HL-60 (cell line): ENCODE measurements around the gene PIM3.

Experiments
- DNase-seq, 2 experiments: peaks; one replicate each; pipeline ENCODE4 v3.0.0-alpha.2; 2010 to 2020; ENCODE audit warnings: low read depth in 1 of 2, low spot score in 1 of 2
- H3K27ac ChIP-seq: fragments of 250-450 bp; sonication (Bioruptor Pico); replicated peaks from 2 replicates; pipeline ENCODE4 v1.5.1; 2020; ENCODE audit warnings: mild to moderate bottlenecking, moderate library complexity
- H3K27me3 ChIP-seq: fragments of 250-450 bp; sonication (Bioruptor Pico); 2 replicates; pipeline ENCODE4 v1.5.1; 2021; ENCODE audit warnings: mild to moderate bottlenecking, moderate library complexity; ENCODE audit not compliant: insufficient read depth, poor library complexity, severe bottlenecking
- H3K4me3 ChIP-seq: replicated peaks from 2 replicates; pipeline ENCODE4 v1.5.1; 2011; ENCODE audit warnings: mild to moderate bottlenecking, control low read depth, low read length; ENCODE audit not compliant: insufficient read depth
- CTCF ChIP-seq: IDR thresholded peaks from one replicate; pipeline ENCODE4 v1.5.1; 2011; ENCODE audit warnings: low read length, control low read depth, inconsistent platforms; ENCODE audit not compliant: insufficient read depth
- GABPA ChIP-seq: IDR thresholded peaks from 2 replicates; pipeline ENCODE4 v1.6.1; 2012; ENCODE audit warnings: low read depth
- POLR2AphosphoS5 ChIP-seq: IDR thresholded peaks from 2 replicates; pipeline ENCODE4 v1.6.1; 2012; ENCODE audit warnings: low read depth
- SPI1 ChIP-seq: IDR thresholded peaks from 2 replicates; pipeline ENCODE4 v1.6.1; 2012; ENCODE audit warnings: low read depth, mild to moderate bottlenecking, borderline replicate concordance
- TF ChIP-seq, protein P1 (sequence below): IDR thresholded peaks from 2 replicates; pipeline ENCODE4 v1.6.1; 2012; ENCODE audit warnings: low read depth; ENCODE audit not compliant: insufficient replicate concordance

Gene PIM3

DNA sequence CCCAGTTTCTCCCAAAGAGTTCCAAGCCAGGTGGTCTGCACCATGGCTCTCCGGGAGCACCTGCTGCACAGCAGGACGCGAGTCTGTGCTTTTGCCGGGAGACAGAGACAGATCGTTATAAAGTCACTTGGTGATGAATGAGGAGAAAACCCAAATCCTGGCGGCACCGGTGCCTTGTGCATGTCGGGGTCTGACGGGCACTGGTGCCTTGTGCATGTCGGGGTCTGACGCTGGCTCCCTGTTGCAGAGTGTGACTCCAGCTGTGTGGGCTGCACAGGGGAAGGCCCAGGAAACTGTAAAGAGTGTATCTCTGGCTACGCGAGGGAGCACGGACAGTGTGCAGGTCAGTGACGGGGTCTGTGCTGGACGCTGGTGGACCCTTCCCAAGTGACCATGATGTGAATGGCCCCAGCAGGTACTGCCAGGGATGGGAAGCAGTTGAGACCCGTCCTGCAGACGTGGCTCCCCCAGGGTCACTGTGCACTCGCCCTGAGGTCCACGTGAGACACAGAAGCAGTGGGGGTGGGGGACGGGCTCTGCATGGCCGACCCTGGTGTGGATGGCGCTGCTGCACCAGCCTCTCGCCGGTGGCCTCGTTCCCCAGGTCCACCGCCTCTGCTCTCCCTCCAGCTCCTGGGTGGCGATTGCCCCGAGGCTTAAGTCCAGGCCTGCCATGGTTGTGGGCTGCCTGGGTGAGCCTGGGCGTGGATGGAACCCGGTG is 36.3 kb upstream of the PIM3 start:
- Histone ChIP-seq H3K4me3 (no peak overlapping the region), H3K27ac (peak overlapping the region; percentile 74), H3K27me3 (no peaks in the 10 kb centered on the region)
- DNase-seq: no peak
- TF ChIP-seq CTCF (no peak), POLR2AphosphoS5 (no peak), GABPA (no peak), SPI1 (no peak)
- TF ChIP-seq, protein P1, sequence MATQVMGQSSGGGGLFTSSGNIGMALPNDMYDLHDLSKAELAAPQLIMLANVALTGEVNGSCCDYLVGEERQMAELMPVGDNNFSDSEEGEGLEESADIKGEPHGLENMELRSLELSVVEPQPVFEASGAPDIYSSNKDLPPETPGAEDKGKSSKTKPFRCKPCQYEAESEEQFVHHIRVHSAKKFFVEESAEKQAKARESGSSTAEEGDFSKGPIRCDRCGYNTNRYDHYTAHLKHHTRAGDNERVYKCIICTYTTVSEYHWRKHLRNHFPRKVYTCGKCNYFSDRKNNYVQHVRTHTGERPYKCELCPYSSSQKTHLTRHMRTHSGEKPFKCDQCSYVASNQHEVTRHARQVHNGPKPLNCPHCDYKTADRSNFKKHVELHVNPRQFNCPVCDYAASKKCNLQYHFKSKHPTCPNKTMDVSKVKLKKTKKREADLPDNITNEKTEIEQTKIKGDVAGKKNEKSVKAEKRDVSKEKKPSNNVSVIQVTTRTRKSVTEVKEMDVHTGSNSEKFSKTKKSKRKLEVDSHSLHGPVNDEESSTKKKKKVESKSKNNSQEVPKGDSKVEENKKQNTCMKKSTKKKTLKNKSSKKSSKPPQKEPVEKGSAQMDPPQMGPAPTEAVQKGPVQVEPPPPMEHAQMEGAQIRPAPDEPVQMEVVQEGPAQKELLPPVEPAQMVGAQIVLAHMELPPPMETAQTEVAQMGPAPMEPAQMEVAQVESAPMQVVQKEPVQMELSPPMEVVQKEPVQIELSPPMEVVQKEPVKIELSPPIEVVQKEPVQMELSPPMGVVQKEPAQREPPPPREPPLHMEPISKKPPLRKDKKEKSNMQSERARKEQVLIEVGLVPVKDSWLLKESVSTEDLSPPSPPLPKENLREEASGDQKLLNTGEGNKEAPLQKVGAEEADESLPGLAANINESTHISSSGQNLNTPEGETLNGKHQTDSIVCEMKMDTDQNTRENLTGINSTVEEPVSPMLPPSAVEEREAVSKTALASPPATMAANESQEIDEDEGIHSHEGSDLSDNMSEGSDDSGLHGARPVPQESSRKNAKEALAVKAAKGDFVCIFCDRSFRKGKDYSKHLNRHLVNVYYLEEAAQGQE: no peak

DNA sequence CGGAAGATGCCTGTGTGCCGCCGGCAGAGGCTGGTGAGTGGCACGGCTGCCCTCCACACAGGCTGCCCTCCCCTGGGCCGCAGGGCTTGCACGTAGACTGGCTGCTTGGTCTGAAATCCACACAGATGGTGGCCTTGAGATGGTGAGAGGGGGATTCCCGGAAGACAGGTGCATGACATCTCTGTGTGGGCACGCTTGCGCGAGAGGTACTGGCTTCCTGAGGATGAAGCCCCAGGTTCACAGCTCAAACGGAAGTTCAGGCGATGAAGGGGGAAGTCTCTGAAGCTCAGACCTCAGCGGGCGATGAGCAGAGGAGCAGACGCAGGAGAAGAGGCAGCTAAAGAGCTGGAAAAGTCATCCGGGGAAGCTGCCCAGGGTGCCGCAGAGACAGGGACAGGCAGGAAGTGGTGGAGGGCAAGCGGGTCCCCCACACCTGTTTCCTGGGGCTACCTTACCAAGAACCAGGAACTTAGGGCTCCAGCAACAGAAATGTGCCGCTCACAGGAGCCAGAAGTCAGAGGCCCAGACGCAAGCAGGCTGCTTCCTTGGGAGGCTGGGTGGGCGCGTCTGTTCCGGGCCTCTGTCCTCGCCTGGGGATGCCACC is 34.9 kb upstream of the PIM3 start:
- DNase-seq: peak; percentile 70 to 83
- Histone ChIP-seq H3K27me3 (no peaks in the 10 kb centered on the region), H3K27ac (peak overlapping the region; percentile 74), H3K4me3 (no peak overlapping the region)
- TF ChIP-seq, protein P1: peak; percentile 38
- TF ChIP-seq CTCF (no peak), POLR2AphosphoS5 (peak; percentile 65), SPI1 (peak; percentile 72; the same call in 1 of the 2 replicates), GABPA (peak; percentile 69)

GRCh38 chr22:49926916-49927315 is 33.7 kb upstream of the PIM3 start:
- DNase-seq: no peak
- H3K27ac ChIP-seq: no peak overlapping the region
- no peaks in the 10 kb centered on the region for H3K27me3 ChIP-seq
- no peak overlapping the region for H3K4me3 ChIP-seq
- TF ChIP-seq CTCF: no peak
- no peak for TF ChIP-seq GABPA
- TF ChIP-seq SPI1: no peak
- TF ChIP-seq, protein P1: no peak
- no peak for TF ChIP-seq POLR2AphosphoS5
